ENCODE data around the gene DYRK1A.

GRCh38 chr21:37547615-37548200 lies 181.1 kb downstream of the DYRK1A start:
- TF ChIP-seq CTCF (conservative IDR thresholded peaks at IDR 0.05; ENCODE audit: low read depth, low read length) (no peak), EZH2phosphoT487 (IDR thresholded peaks at IDR 0.05; ENCODE audit: borderline replicate concordance, low read length) (no peak)
